ENCODE measurements around the gene TRAF6.

The TRAF6 gene

DNA sequence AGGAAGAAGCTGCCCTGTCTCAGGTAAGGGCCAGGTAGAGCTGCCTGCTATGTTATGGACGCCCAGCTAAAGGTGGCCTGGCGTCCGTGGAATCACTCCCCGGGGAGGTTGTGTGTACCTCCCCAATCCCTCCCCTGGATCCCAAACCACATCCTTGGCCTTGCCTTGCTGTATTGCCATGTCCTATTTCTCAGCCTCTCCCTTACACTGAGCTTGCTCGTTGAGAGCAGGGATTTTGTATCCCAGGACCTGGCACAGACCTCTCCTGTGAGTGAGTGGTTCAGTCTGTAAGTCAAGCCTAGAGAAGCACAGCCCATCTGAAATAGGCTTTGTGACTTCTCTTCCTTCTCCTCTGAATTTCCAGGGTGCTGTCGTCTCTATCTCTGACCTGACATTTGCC lies 53.9 kb downstream of the TRAF6 start:
- DNase-seq, result no peak

DNA sequence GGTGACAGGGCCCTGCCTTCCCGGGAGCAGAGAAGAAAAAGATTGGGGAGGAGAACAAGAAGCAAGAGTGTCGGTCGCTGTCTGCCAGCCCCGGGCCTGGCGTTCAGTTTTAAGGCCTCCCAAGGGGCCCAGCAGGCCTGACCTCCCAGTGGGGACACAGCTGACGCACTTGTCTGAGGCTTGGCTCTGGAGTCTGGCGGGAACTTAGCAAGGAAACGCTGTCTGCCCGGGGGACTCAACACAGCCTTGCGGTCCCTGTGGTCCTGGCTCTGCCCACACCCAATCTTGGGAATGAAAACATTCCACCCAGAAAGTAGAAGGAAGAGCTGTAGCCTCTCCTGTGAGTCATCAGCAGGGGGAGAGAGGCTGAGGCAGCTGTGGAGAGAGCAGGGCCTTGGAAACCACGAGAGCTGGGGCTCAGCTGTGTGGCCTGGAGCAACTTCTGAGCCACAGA lies 54.4 kb downstream of the TRAF6 start:
- DNase-seq, result peak; percentile 87

DNA sequence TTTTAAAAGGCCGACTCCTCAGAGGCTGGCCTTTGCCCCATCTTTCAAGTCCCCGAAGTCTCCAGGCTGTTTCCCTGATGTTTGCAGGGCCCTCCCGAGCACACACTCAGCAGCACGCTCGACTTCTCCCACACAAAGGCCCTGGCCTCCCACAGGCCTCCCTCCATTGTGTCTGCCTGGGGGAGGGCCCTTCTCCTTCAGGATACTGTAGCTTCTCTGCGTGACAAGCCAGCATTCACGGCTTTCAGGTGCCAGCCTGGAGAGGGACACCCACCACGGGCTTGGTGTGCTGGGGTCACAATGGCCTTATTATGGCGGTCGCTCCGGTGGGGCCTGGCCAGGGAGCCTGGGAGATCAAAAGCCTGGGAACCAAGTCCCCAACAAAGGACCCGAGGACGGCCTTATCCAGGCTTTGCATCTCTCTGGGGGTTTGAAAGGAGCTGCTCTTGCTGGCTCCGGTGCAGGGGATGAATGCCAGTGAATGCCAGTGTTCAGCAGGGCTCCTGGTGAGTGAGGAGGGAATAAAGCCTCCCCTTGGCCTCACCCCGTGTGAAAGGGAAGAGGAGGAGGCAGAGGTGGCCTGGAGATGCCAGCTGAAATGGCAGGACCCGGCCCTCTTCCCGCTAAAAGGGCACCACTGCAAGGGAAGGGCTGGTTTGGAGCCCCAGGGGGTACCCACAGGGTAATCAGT lies 55.0 kb downstream of the TRAF6 start:
- no peak for DNase-seq

DNA sequence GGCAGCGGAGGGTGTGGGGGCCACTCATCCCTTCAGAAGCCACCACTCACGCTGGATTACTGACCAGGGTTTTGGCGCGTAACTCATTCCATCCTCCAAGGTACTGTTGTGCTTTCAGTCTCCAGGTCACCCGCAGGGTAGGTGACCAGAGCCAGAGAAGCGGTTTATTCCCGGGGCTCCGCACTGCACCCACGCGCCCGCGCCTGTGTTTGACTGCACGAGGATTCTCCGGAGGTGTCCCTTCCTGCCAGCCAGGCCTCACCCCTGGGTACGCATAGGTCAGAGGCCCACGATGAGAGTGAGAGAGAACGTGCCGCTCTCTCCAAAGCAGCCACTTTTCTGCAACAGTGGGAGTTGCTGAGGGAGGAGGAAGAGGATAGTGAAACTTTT lies 55.5 kb downstream of the TRAF6 start:
- DNase-seq, result no peak

DNA sequence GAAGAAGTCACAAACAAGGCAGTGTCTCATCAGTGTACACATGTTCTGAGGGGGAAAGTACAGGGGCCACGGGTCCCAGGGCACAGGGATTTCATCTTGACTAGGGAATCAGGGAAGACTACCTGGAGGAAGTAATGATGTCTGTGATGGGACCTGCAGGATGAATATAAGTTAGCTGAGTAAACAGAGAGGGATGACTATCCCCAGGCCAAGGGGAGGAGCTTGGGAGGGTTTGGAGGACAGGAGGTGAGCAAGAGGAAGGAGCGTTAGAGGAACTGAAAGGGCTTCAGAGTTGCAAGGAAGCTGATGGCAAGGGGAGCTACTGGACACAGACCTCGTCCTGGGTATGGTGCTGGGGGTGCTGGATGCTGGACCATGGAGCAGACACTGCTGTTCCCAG lies 56.4 kb downstream of the TRAF6 start:
- DNase-seq, result no peak

DNA sequence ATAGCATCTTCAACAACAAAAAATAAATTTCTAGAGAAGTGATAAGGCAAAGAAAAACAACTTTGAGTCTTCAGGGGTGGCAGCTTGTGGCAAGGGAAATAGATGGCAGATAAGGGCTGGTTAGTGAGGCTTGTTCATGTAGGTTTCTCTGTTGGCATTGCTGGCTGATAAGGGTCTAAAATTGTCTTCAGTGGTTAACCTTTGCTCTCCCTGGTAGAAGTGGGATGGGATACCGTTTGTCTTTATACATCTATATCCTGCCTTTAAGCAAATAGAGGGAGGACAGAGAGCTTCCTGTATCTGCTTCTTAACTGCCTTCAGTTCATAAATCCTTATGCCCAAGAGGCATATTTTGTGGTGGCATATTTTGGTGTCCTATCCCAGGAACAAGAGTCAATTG lies 57.1 kb downstream of the TRAF6 start:
- DNase-seq, result no peak

DNA sequence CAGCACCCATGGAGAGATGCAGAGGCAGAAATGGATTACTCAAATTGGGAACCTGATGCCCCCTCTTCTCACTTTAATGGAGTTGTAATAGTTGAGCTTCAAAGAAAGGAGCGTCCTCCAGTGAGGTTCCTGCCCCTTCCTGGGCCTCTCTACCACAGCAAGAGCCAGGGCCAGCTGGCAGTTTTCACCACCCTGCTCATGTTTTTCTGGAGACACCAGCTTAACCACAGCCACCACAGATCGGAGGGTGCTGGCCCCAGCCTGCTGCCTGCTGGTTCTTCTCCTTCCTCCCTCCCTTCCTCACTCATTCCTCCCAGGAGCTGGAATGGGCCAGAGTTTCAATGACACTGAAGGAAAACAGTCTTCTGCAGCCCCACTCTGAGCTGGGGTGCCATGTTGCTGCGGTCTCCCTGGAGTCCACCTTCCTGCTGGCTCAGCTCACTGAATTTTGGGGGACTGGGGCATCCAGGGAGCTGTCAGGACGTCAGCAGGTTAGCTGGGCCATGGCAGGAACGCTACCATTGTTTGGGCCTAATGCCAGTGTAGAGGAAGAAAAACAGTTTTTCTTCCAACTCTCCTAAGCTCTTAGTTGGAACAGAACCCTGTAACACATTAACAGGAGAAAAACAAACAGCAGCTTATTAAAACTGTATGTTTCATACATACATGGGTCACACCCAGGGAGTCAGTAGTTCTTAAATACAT lies 57.7 kb downstream of the TRAF6 start:
- DNase-seq, result no peak

DNA sequence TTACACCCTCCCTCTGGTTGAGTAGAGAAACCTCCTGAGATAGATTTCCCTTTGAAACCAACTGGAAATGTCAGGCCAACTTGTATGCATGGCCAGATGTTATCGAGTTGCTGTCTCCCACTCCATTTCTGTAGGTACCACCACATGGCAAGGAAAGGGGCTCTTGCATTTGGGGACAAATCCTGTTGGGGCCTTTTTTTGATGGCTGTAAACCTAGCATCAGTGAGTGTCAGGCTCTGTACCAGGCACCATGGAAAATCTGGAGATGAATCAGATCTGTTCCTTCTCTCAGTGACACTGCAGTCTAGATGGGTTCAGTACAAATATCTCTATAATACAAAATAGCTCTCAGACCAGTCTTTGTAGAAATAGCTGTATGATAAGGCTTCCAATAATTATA lies 58.4 kb downstream of the TRAF6 start:
- DNase-seq, result no peak

DNA sequence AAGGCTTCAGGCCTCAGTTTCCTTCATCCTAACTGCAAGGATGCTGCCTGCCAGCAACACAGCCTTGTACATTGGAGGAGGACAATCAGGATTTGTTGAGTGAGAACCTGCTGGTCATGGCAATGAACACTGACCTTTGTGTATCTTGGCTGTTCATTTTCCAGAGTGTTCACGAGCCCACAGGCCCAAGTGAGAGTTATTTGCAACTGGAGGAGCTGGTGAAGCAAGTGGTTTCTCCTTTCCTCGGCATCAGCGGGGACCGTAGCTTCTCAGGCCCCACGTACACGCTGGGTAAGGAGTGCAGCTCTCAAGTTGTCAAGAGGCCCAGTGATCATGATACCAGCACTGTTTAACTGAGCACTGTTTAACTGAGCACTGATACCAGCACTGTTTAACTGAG lies 59.0 kb downstream of the TRAF6 start:
- no peak for DNase-seq

DNA sequence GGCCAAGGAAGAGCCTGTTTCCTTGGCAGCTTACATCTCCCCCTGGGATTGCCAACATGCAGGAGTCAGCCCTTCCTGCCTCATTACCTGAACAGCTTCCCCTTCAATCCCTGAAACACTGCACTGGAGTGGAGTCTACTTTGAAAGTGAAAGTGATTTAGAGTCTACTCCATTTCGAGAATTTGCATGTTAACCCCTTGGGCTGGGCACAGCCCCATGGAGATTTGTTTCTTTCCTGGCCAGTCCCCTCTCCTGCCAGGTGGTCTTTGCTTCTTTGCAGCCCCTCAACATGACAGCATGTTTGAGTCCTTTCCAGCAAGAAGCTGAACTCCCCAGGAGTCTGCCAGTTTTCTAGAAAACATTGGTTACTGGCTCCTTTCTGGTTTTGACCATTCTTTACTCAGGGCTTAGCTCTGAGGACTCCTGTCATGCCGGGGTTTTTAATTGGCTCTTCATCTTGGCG lies 59.9 kb downstream of the TRAF6 start:
- no peak for DNase-seq

DNA sequence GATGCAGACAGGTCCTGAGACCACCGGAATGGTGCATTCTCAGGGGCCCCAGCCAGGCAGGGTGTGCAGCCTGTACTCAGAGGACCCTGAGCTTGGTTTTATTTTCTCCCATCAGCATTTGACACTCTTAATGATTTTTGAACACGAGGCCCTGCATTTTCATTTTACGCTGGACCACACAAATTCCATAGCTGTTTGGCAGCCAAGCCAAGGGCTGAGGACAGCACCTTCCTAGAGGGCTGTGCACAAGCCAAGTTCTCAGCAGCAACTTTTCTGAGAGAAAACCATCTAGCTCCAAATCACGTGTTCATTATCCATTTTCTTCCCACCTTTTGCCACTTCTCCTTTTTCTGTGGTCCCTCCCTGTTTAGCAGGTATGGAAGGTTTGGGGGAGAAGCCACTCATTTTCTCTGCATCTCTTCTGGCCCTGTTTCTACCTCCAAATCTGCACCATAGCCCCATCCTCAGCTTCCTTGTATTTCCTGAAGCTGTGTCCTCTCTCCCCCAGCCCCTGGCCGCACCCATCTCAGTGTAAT lies 60.4 kb downstream of the TRAF6 start:
- DNase-seq, result no peak

DNA sequence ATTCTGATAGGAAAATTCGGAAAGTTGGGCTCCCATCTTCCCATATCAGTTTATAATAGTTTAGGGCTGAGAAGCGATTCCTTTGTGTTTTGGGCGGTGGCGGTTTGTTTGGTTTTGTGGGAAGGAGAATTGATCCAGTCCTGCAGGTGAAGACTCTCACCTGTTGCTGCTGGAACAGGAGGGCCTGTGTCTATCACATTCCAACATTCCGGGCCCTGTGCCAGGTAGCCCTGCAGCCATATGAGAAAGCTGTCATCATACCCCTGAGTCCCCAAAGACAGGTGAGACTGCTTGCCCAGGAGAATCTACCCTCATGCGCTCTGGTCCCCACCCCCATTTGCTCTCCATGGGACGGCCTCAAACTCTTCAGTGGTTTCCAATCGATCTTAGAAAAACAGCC lies 62.1 kb downstream of the TRAF6 start:
- no peak for DNase-seq

DNA sequence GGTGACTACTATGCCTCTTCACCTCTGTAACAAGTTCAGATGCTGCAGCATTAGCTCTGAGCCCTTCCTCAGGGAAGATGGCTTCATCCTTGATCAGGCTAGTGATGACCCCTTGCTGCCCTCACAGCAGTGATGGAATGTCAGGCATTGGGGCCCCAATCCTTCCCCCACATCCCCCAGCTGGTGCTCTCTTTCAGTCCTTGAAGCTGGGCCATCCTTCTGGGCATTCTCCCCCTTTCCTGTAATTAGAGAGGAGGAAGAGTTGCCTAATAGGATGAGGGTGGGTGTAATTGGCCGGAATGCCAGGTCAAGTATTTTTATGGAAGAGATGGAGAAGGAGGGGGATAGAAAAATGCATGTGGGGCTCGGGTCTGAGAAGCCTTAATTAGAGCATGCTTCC lies 62.6 kb downstream of the TRAF6 start:
- DNase-seq, result no peak

DNA sequence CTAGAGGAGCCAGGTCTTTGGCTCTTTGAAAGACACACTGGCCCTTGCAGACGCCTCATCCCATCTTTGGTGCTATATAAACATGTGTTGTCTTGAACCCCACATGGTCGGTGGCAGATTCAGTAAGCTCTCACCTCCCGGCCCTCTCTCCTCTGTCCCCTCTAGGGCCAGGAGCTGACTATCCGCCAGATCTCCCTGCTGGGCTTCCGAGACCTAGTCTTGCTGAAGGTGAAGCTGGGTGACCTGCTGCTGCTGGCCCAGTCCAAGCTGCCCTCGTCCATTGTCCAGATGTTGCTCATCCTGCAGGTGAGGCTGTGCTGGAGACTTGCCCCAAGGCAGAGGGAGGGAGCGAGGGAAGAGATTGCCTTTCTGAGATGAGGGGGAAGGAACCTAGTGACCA lies 63.9 kb downstream of the TRAF6 start:
- DNase-seq, result no peak

DNA sequence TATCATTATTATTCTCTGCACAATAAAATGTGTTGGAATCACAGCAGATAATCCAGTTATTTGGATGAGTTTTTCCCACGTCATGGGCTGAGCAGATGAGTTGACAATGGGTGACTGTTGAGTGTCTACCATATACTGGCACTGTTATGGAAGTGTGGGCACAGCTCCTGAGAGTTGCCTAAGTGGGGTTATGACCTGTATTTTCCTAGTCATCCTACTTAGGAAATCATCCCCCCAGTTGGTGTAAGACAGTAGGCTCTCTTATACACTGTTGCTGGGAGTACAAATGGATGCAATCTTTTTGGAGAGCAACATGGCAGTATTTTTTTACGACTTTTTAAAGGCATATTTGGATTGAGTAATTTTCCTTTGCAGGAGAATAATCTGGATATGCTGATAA lies 66.4 kb downstream of the TRAF6 start:
- DNase-seq, result no peak

DNA sequence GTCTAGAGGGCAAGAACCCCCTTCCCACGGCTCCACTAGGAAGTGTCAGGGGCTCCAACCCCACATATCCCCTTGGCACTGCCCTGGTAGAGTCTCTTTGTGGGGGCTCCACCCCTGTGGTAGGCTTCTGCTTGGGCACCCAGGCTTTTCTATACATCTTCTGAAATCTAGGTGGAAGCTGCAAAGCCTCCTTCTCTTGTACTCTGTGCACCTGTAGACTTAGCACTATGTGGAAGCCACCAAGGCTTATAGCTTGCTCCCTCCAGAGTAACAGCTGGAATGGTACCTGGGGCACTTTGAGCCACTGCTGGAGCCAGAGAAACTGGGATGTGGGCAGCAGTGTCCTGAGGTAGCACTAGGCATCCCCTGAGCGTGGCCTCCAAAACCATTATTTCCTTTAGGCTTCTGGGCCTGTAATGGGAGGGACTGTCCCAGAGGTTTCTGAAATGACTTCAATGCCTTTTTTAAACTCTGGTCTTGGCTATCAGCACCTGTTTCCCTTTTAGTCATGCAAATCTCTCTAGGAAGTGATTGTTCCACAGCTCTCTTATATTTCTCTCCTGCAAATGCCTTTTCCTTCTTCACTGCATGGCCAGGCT lies 68.4 kb downstream of the TRAF6 start:
- DNase-seq, result no peak

DNA sequence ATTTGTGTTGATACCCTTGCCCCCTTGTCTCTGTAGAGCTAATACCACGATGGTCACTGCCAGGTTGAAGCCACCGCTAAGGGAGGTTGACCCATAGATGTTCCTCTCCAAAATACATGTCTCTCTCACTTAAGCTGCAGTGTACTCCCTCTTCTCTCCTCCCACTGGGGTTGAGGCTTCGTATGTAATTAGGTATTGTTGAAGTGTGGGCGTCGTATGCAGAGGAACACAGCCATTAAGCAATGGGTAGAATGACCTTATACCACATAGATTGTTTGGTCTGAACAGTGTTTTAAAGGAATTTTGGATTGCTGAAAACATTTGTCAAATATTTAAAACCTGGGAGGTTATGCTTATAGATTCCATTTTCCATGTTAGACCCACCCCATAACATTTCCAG lies 71.9 kb downstream of the TRAF6 start:
- DNase-seq, result no peak

DNA sequence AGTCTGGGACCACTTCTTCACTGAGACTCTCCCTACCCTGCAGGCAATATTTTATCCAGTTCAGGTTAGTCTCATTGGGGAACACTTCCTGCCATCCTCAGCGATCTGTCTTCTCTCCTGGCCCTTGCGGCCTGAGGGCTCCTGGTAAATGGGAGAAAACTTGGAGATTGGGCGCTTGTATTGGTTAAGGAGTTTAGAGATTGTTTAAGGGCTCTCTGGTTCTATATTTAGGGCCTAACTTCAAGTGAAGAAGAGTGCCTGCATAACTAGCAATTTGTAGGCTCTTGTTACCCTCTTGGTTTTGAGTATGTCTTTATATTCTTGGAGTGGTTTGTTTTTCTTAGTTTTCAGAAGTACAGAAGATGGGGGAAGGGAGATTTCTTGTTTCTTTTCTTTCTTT lies 72.7 kb downstream of the TRAF6 start:
- DNase-seq, result no peak

Measured in amniotic stem cell (primary cell).